H9 (cell line): ENCODE results near the gene ZNF831. TPM values are rescaled to one million over a fixed set of nuclear protein-coding genes. Genes with fewer than 3 reads are reported as not detected.
A peak's percentile ranks its signal among the peaks of the same experiment; 100 is the strongest.

ENCODE experiments used
- DNase-seq: peaks from one replicate; pipeline ENCODE4 v3.0.0-alpha.2; 2017
- H2AFZ ChIP-seq: one replicate; pipeline ENCODE4 v1.6.1; 2013; ENCODE audit warnings: mild to moderate bottlenecking, low read length, control low read depth, moderate library complexity
- H2AK5ac ChIP-seq: 2 replicates; pipeline ENCODE4 v1.6.1; 2013; ENCODE audit warnings: low read length, control low read depth, mixed read lengths; ENCODE audit not compliant: insufficient read length
- H2BK120ac ChIP-seq: one replicate; pipeline ENCODE4 v1.6.1; 2013; ENCODE audit warnings: low read depth, mild to moderate bottlenecking, low read length, control low read depth, inconsistent platforms; ENCODE audit not compliant: poor library complexity, severe bottlenecking
- H2BK12ac ChIP-seq: 2 replicates; pipeline ENCODE4 v1.6.1; 2013; ENCODE audit warnings: low read length, control low read depth, mixed read lengths, low read depth; ENCODE audit not compliant: insufficient read length
- H2BK15ac ChIP-seq: 2 replicates; pipeline ENCODE4 v1.6.1; 2013; ENCODE audit warnings: low read depth, low read length, control low read depth
- H2BK20ac ChIP-seq: one replicate; pipeline ENCODE4 v1.6.1; 2013; ENCODE audit warnings: low read depth, mild to moderate bottlenecking, low read length, control low read depth, inconsistent platforms; ENCODE audit not compliant: poor library complexity, severe bottlenecking
- H2BK5ac ChIP-seq: 2 replicates; pipeline ENCODE4 v1.6.1; 2013; ENCODE audit warnings: low read length, control low read depth, mixed read lengths; ENCODE audit not compliant: insufficient read length
- H3K14ac ChIP-seq: 2 replicates; pipeline ENCODE4 v1.6.1; 2013; ENCODE audit warnings: low read length, control low read depth; ENCODE audit not compliant: insufficient read depth
- H3K18ac ChIP-seq: 2 replicates; pipeline ENCODE4 v1.6.1; 2013; ENCODE audit warnings: low read depth, mild to moderate bottlenecking, mixed read lengths, low read length, control low read depth; ENCODE audit not compliant: insufficient read length
- H3K23ac ChIP-seq: 2 replicates; pipeline ENCODE4 v1.6.1; 2013; ENCODE audit warnings: low read length, control low read depth, mixed read lengths, low read depth; ENCODE audit not compliant: insufficient read length
- H3K23me2 ChIP-seq: 2 replicates; pipeline ENCODE4 v1.6.1; 2013; ENCODE audit warnings: low read depth, mild to moderate bottlenecking, mixed read lengths, low read length, control low read depth; ENCODE audit not compliant: insufficient read length, poor library complexity, severe bottlenecking
- H3K27ac ChIP-seq: 2 replicates; pipeline ENCODE4 v1.5.1; 2013; ENCODE audit warnings: low read length, control low read depth, mixed read lengths, low read depth; ENCODE audit not compliant: insufficient read length
- H3K27me3 ChIP-seq: 2 replicates; pipeline ENCODE4 v1.6.1; 2013; ENCODE audit warnings: low read length, control low read depth, inconsistent platforms; ENCODE audit not compliant: insufficient read depth
- H3K4ac ChIP-seq: 2 replicates; pipeline ENCODE4 v1.6.1; 2013; ENCODE audit warnings: low read depth, mild to moderate bottlenecking, control low read depth, inconsistent platforms, low read length, moderate library complexity
- H3K4me1 ChIP-seq: 2 replicates; pipeline ENCODE4 v1.6.1; 2013; ENCODE audit warnings: low read length, control low read depth, inconsistent platforms; ENCODE audit not compliant: insufficient read depth
- H3K4me2 ChIP-seq: 2 replicates; pipeline ENCODE4 v1.6.1; 2013; ENCODE audit warnings: low read length, control low read depth, mixed read lengths; ENCODE audit not compliant: insufficient read length, insufficient read depth
- H3K56ac ChIP-seq: 2 replicates; pipeline ENCODE4 v1.6.1; 2013; ENCODE audit warnings: low read depth, mild to moderate bottlenecking, mixed read lengths, low read length, control low read depth; ENCODE audit not compliant: insufficient read length
- H3K79me1 ChIP-seq: 2 replicates; pipeline ENCODE4 v1.6.1; 2013; ENCODE audit warnings: low read depth, mild to moderate bottlenecking, moderate library complexity, low read length, control low read depth, inconsistent platforms; ENCODE audit not compliant: insufficient read depth, poor library complexity, severe bottlenecking
- H3K79me2 ChIP-seq: 2 replicates; pipeline ENCODE4 v1.6.1; 2013; ENCODE audit warnings: low read length, control low read depth, inconsistent platforms; ENCODE audit not compliant: insufficient read depth
- H3K9ac ChIP-seq: 2 replicates; pipeline ENCODE4 v1.6.1; 2013; ENCODE audit warnings: low read length, control low read depth, mixed read lengths; ENCODE audit not compliant: insufficient read length; ENCODE audit errors: extremely low read depth
- H3K9me3 ChIP-seq: one replicate; pipeline ENCODE4 v1.6.1; 2013; ENCODE audit warnings: low read depth, low read length, inconsistent platforms; ENCODE audit not compliant: control insufficient read depth
- H3T11ph ChIP-seq: one replicate; pipeline ENCODE4 v1.6.1; 2013; ENCODE audit warnings: mild to moderate bottlenecking, low read length, control low read depth, inconsistent platforms
- H4K20me1 ChIP-seq: one replicate; pipeline ENCODE4 v1.6.1; 2013; ENCODE audit not compliant: control insufficient read depth, insufficient read length, insufficient read depth
- H4K5ac ChIP-seq: 2 replicates; pipeline ENCODE4 v1.6.1; 2013; ENCODE audit warnings: low read depth, mild to moderate bottlenecking, mixed read lengths, low read length, control low read depth; ENCODE audit not compliant: insufficient read length
- H4K8ac ChIP-seq: replicated peaks from 2 replicates; pipeline ENCODE4 v1.6.1; 2013; ENCODE audit warnings: low read length, control low read depth, mixed read lengths, low read depth; ENCODE audit not compliant: insufficient read length
- H4K91ac ChIP-seq: 2 replicates; pipeline ENCODE4 v1.6.1; 2013; ENCODE audit warnings: low read depth, mild to moderate bottlenecking, moderate library complexity, mixed read lengths, low read length, control low read depth; ENCODE audit not compliant: insufficient read length
- H3K27ac Mint-ChIP-seq, 3 experiments: 2 replicates in 2 of 3; 3 replicates in 1 of 3; pipeline ENCODE4 v1.8.0; 2020 to 2021; ENCODE audit warnings: mixed read lengths in 3 of 3, mild to moderate bottlenecking in 1 of 3, moderate library complexity in 1 of 3
- H3K27me3 Mint-ChIP-seq: 2 replicates; pipeline ENCODE4 v1.8.0; 2021; ENCODE audit warnings: low read depth, mild to moderate bottlenecking, moderate library complexity, mixed read lengths
- H3K36me3 Mint-ChIP-seq, 3 experiments: 2 replicates in 2 of 3; 3 replicates in 1 of 3; pipeline ENCODE4 v1.8.0; 2020 to 2021; ENCODE audit warnings: low read depth in 3 of 3, mixed read lengths in 3 of 3; ENCODE audit not compliant: insufficient read depth in 1 of 3
- H3K4me1 Mint-ChIP-seq, 2 experiments: 2 replicates each; pipeline ENCODE4 v1.8.0; 2020; ENCODE audit warnings: mixed read lengths in 2 of 2
- H3K4me3 Mint-ChIP-seq, 2 experiments: 2 replicates in 1 of 2; 3 replicates in 1 of 2; pipeline ENCODE4 v1.8.0; 2020 to 2021; ENCODE audit warnings: mild to moderate bottlenecking in 2 of 2, mixed read lengths in 2 of 2, moderate library complexity in 1 of 2
- H3K9me3 Mint-ChIP-seq, 2 experiments: 2 replicates in 1 of 2; 3 replicates in 1 of 2; pipeline ENCODE4 v1.8.0; 2020; ENCODE audit warnings: mild to moderate bottlenecking in 2 of 2, mixed read lengths in 2 of 2, moderate library complexity in 1 of 2
- CTCF ChIP-seq: fragments of 200-600 bp; sonication (generic); conservative IDR thresholded peaks from 3 replicates; pipeline ENCODE4 v1.8.0; 2021; ENCODE audit warnings: antibody characterized with exemption, mild to moderate bottlenecking
- WGBS: extraction: QIAGEN DNeasy Blood & Tissue Kit; methylation state at CpG from one replicate; pipeline ENCODE4 v1.1.7; 2013; ENCODE audit warnings: missing lambda C conversion rate, low lambda C conversion rate, mixed read lengths; ENCODE audit not compliant: insufficient read length; ENCODE audit errors: extremely low coverage; 5-methylcytosine and 5-hydroxymethylcytosine counted together
- total RNA-seq: library from RNA; stranded (reverse); gene quantifications from 2 replicates; pipeline ENCODE4 v1.2.1, GENCODE V29; 2021

The ZNF831 gene
- total RNA-seq, 1 experiment from 2014 or later, result not detected

- no CpG with 5 or more reads among the region's 10 CpGs for WGBS
- Histone ChIP-seq H3K79me1 (no peaks in the 10 kb centered on the region), H2AFZ (no peak overlapping the region), H2AK5ac (no peak overlapping the region), H3K9me3 (no peaks in the 10 kb centered on the region), H2BK15ac (no peak overlapping the region), H2BK12ac (no peak overlapping the region), H3K4me1 (no peaks in the 10 kb centered on the region), H3K27me3 (no peaks in the 10 kb centered on the region), H3K23ac (no peak overlapping the region), H3T11ph (no peak overlapping the region), H4K91ac (no peak overlapping the region), H2BK120ac (no peak overlapping the region), H2BK5ac (no peak overlapping the region), H3K27ac (no peak overlapping the region), H3K23me2 (no peaks in the 10 kb centered on the region), H4K8ac (no peak overlapping the region), H3K14ac (no peak overlapping the region), H3K4ac (no peak overlapping the region), H3K18ac (no peak overlapping the region), H3K9ac (no peak overlapping the region), H3K79me2 (no peaks in the 10 kb centered on the region), H4K5ac (no peak overlapping the region), H3K56ac (no peak overlapping the region), H3K4me2 (no peak overlapping the region), H4K20me1 (no peaks in the 10 kb centered on the region), H2BK20ac (no peak overlapping the region)
- H3K4me3 Mint-ChIP-seq, result no peak overlapping the region
- peak overlapping the region in 1 of 3 experiments; percentile 76; a peak in 1 of 7 replicates for H3K27ac Mint-ChIP-seq
- peaks cover 10% of the 10 kb centered on the region for H3K27me3 Mint-ChIP-seq
- H3K4me1 Mint-ChIP-seq, result peaks cover 6 to 10% of the 10 kb centered on the region in 2 experiments
- no peak for TF ChIP-seq CTCF
- DNase-seq, result no peak
- H3K9me3 Mint-ChIP-seq, result no peaks in the 10 kb centered on the region
- H3K36me3 Mint-ChIP-seq, result no peaks in the 10 kb centered on the region
These were observed 15.5 kb downstream of the ZNF831 start for GRCh38 chr20:59178983-59179595.
